Esophagus (tissue), 2 donors: ENCODE measurements around the gene BICDL2. TPM values are rescaled to one million over a fixed set of nuclear protein-coding genes. Genes with fewer than 3 reads are reported as not detected.
A peak's percentile ranks its signal among the peaks of the same experiment; 100 is the strongest.
"Not testable (repeated sequence)": the region's sequence is repeated elsewhere in the genome, so short reads cannot be mapped to it uniquely, and the experiment has no call there.

ENCODE experiments used
- H3K27ac ChIP-seq, 2 donors: one replicate each; pipeline ENCODE4 v1.5.1; 2013; ENCODE audit warnings: low read depth in 2 of 2, mild to moderate bottlenecking in 2 of 2, inconsistent platforms in 1 of 2, low read length in 1 of 2, moderate library complexity in 1 of 2
- H3K27me3 ChIP-seq, 2 donors: one replicate each; pipeline ENCODE4 v1.6.1; 2013; ENCODE audit warnings: low read length in 2 of 2, control low read depth in 1 of 2, mild to moderate bottlenecking in 1 of 2; ENCODE audit not compliant: insufficient read depth in 2 of 2, control insufficient read depth in 1 of 2
- H3K36me3 ChIP-seq, 2 donors: one replicate each; pipeline ENCODE4 v1.6.1; 2013; ENCODE audit warnings: low read length in 1 of 2; ENCODE audit not compliant: control insufficient read depth in 2 of 2, insufficient read depth in 2 of 2
- H3K4me1 ChIP-seq, 2 donors: one replicate each; pipeline ENCODE4 v1.6.1; 2013; ENCODE audit warnings: low read length in 1 of 2; ENCODE audit not compliant: control insufficient read depth in 2 of 2, insufficient read depth in 2 of 2
- H3K4me3 ChIP-seq, 2 donors: one replicate each; pipeline ENCODE4 v1.5.1; 2013; ENCODE audit warnings: low read length in 2 of 2, mild to moderate bottlenecking in 2 of 2, low read depth in 1 of 2, moderate library complexity in 1 of 2
- H3K9me3 ChIP-seq, 2 donors: one replicate each; pipeline ENCODE4 v1.6.1; 2013; ENCODE audit warnings: mild to moderate bottlenecking in 2 of 2, low read depth in 1 of 2, low read length in 1 of 2, moderate library complexity in 1 of 2; ENCODE audit not compliant: control insufficient read depth in 2 of 2, insufficient read depth in 1 of 2
- WGBS, 2 donors: extraction: QIAGEN DNeasy Blood & Tissue Kit; methylation state at CpG; one replicate each; pipeline ENCODE4 v1.1.7; 2013; 5-methylcytosine and 5-hydroxymethylcytosine counted together
- polyA plus RNA-seq, 2 donors: library from polyadenylated mRNA; stranded (reverse); fragments of 200-250 nt; gene quantifications; one replicate each; pipeline ENCODE4 v1.2.3, GENCODE V29; 2013
- donor health status: healthy with polysubstance abuse.
- donor health status: Bipolar disorder and iron deficiency.

Gene BICDL2
- polyA plus RNA-seq, 2 donors = 144 to 149 TPM

GRCh38 chr16:3075523-3075915 lies 38.8 kb upstream of the BICDL2 start:
- peak overlapping the region; percentile 5 to 42 for H3K27ac ChIP-seq
- no peak overlapping the region for H3K4me3 ChIP-seq
- no peaks in the 10 kb centered on the region for H3K36me3 ChIP-seq
- 44 to 59% methylated on average over 10 of the region's 10 CpGs for WGBS, 2 donors
- H3K27me3 ChIP-seq = no peaks in the 10 kb centered on the region
- peaks cover 0 to 3% of the 10 kb centered on the region in 2 donors for H3K9me3 ChIP-seq
- peaks cover 0 to 7% of the 10 kb centered on the region in 2 donors for H3K4me1 ChIP-seq

GRCh38 chr16:3074860-3075522 lies 38.2 kb upstream of the BICDL2 start:
- WGBS, 2 donors = 56% methylated on average over 9 of the region's 9 CpGs
- Histone ChIP-seq H3K4me1 (peaks cover 0 to 7% of the 10 kb centered on the region in 2 donors), H3K27ac (peak overlapping the region in 1 of 2 donors; percentile 42)

GRCh38 chr16:3073448-3073847 lies 36.7 kb upstream of the BICDL2 start:
- 89 to 90% methylated on average over 7 of the region's 7 CpGs for WGBS, 2 donors
- Histone ChIP-seq H3K36me3 (no peaks in the 10 kb centered on the region), H3K4me1 (peaks cover under 1 to 8% of the 10 kb centered on the region in 2 donors), H3K9me3 (peaks cover 0 to 3% of the 10 kb centered on the region in 2 donors), H3K4me3 (no peak overlapping the region), H3K27ac (no peak overlapping the region), H3K27me3 (no peaks in the 10 kb centered on the region)

More at GRCh38 chr16:3074860-3075522, 38.2 kb upstream of the BICDL2 start:
- Histone ChIP-seq H3K27me3 (no peaks in the 10 kb centered on the region), H3K36me3 (no peaks in the 10 kb centered on the region), H3K9me3 (peaks cover 0 to 3% of the 10 kb centered on the region in 2 donors), H3K4me3 (no peak overlapping the region)

- not testable (repeated sequence) for H3K36me3 ChIP-seq, H3K9me3 ChIP-seq, H3K4me1 ChIP-seq, H3K4me3 ChIP-seq, H3K27ac ChIP-seq, H3K27me3 ChIP-seq
- WGBS, 2 donors = 57 to 70% methylated on average over 8 to 15 of the region's 18 CpGs
Observed at GRCh38 chr16:3072576-3073263, 36.0 kb upstream of the BICDL2 start.

- not testable (repeated sequence) for H3K4me3 ChIP-seq, H3K27ac ChIP-seq, H3K27me3 ChIP-seq, H3K36me3 ChIP-seq, H3K4me1 ChIP-seq, H3K9me3 ChIP-seq
- 33 to 60% methylated on average over 3 of the region's 4 CpGs for WGBS, 2 donors
Observed at GRCh38 chr16:3072148-3072547, 35.4 kb upstream of the BICDL2 start.

GRCh38 chr16:3071655-3072054 lies 34.9 kb upstream of the BICDL2 start:
- H3K36me3 ChIP-seq = no peaks in the 10 kb centered on the region
- peaks cover 0 to 3% of the 10 kb centered on the region in 2 donors for H3K9me3 ChIP-seq
- H3K27me3 ChIP-seq = no peaks in the 10 kb centered on the region
- WGBS, 2 donors = 83 to 87% methylated on average over 7 of the region's 7 CpGs
- H3K27ac ChIP-seq = no peak overlapping the region
- H3K4me3 ChIP-seq = no peak overlapping the region
- peaks cover 6 to 9% of the 10 kb centered on the region in 2 donors for H3K4me1 ChIP-seq

GRCh38 chr16:3070608-3071111 lies 33.9 kb upstream of the BICDL2 start:
- Histone ChIP-seq H3K4me3 (no peak overlapping the region), H3K27me3 (no peaks in the 10 kb centered on the region), H3K9me3 (peaks cover 0 to 3% of the 10 kb centered on the region in 2 donors), H3K27ac (no peak overlapping the region), H3K4me1 (peaks cover 6 to 9% of the 10 kb centered on the region in 2 donors), H3K36me3 (no peaks in the 10 kb centered on the region)
- 89 to 90% methylated on average over 9 of the region's 9 CpGs for WGBS, 2 donors

GRCh38 chr16:3069146-3069545 lies 32.4 kb upstream of the BICDL2 start:
- peaks cover 10% of the 10 kb centered on the region in 2 donors for H3K4me1 ChIP-seq
- 85% methylated on average over 10 of the region's 11 CpGs for WGBS, 2 donors
- H3K27ac ChIP-seq, H3K4me3 ChIP-seq, H3K36me3 ChIP-seq, H3K27me3 ChIP-seq, H3K9me3 ChIP-seq: not testable (repeated sequence)

- Histone ChIP-seq H3K9me3 (no peaks in the 10 kb centered on the region), H3K27me3 (no peaks in the 10 kb centered on the region), H3K4me3 (no peak overlapping the region), H3K36me3 (no peaks in the 10 kb centered on the region), H3K27ac (no peak overlapping the region), H3K4me1 (peaks cover 4 to 10% of the 10 kb centered on the region in 2 donors)
- 46 to 61% methylated on average over 4 of the region's 4 CpGs for WGBS, 2 donors
Observed at GRCh38 chr16:3068487-3068886, 31.7 kb upstream of the BICDL2 start.

- no peak overlapping the region for H3K27ac ChIP-seq
- no peaks in the 10 kb centered on the region for H3K9me3 ChIP-seq
- H3K27me3 ChIP-seq = no peaks in the 10 kb centered on the region
- no peaks in the 10 kb centered on the region for H3K36me3 ChIP-seq
- peak overlapping the region; percentile 34 to 46 for H3K4me3 ChIP-seq
- peaks cover 4 to 10% of the 10 kb centered on the region in 2 donors for H3K4me1 ChIP-seq
- 79 to 85% methylated on average over 7 of the region's 7 CpGs for WGBS, 2 donors
Observed at GRCh38 chr16:3066440-3066748, 29.6 kb upstream of the BICDL2 start.
